GM23338 (cell line): ENCODE measurements around the gene IRF2BP1. TPM values are rescaled to one million over a fixed set of nuclear protein-coding genes. Genes with fewer than 3 reads are reported as not detected.

Source experiments
- ATAC-seq: fragments of 200-7000 bp; cut with Tn5 transposase; 3 replicates; pipeline ENCODE4 v1.9.1; 2020
- DNase-seq: peaks from one replicate; pipeline ENCODE4 v3.0.0-alpha.2; 2015; ENCODE audit warnings: low spot score
- H2AFZ ChIP-seq: fragments of 200-600 bp; sonication (generic); 2 replicates; pipeline ENCODE4 v1.8.0; 2016; ENCODE audit warnings: antibody characterized with exemption, mild to moderate bottlenecking, moderate library complexity
- H3F3A ChIP-seq: fragments of 200-600 bp; sonication (generic); replicated peaks from 2 replicates; pipeline ENCODE4 v1.8.0; 2017; ENCODE audit warnings: antibody characterized with exemption, mixed run types, low read depth
- H3K27ac ChIP-seq: fragments of 200-600 bp; sonication (generic); 2 replicates; pipeline ENCODE4 v1.6.1; 2016; ENCODE audit warnings: low read depth
- H3K27me3 ChIP-seq: fragments of 200-600 bp; sonication (generic); 2 replicates; pipeline ENCODE4 v1.8.0; 2016; ENCODE audit warnings: mild to moderate bottlenecking, mixed run types, moderate library complexity; ENCODE audit not compliant: insufficient read depth
- H3K36me3 ChIP-seq: fragments of 200-600 bp; sonication (generic); 2 replicates; pipeline ENCODE4 v1.8.0; 2016; ENCODE audit warnings: mild to moderate bottlenecking; ENCODE audit not compliant: insufficient read depth
- H3K4me1 ChIP-seq: fragments of 200-600 bp; sonication (generic); 2 replicates; pipeline ENCODE4 v1.8.0; 2016; ENCODE audit warnings: mild to moderate bottlenecking, moderate library complexity; ENCODE audit not compliant: insufficient read depth
- H3K4me2 ChIP-seq: fragments of 200-600 bp; sonication (generic); 2 replicates; pipeline ENCODE4 v1.7.1; 2017; ENCODE audit warnings: mixed run types
- H3K4me3 ChIP-seq: fragments of 200-600 bp; sonication (generic); 2 replicates; pipeline ENCODE4 v1.6.1; 2016; ENCODE audit warnings: mixed run types
- H3K79me2 ChIP-seq: fragments of 200-600 bp; sonication (generic); replicated peaks from 2 replicates; pipeline ENCODE4 v1.8.0; 2017; ENCODE audit warnings: mild to moderate bottlenecking; ENCODE audit not compliant: insufficient read depth
- H3K9me2 ChIP-seq: fragments of 200-600 bp; sonication (generic); 2 replicates; pipeline ENCODE4 v1.8.0; 2017; ENCODE audit not compliant: insufficient read depth
- H4K20me1 ChIP-seq: fragments of 200-600 bp; sonication (generic); replicated peaks from 2 replicates; pipeline ENCODE4 v1.8.0; 2017; ENCODE audit warnings: mild to moderate bottlenecking; ENCODE audit not compliant: insufficient read depth
- H3K27ac Mint-ChIP-seq: 2 replicates; pipeline ENCODE4 v1.8.0; 2020; ENCODE audit warnings: inconsistent platforms, mild to moderate bottlenecking, moderate library complexity, mixed read lengths
- H3K27me3 Mint-ChIP-seq: 3 replicates; pipeline ENCODE4 v1.8.0; 2022; ENCODE audit warnings: low read depth, mild to moderate bottlenecking, moderate library complexity, mixed read lengths, inconsistent platforms; ENCODE audit not compliant: insufficient read depth, poor library complexity
- H3K36me3 Mint-ChIP-seq: 3 replicates; pipeline ENCODE4 v1.8.0; 2021; ENCODE audit warnings: low read depth, mild to moderate bottlenecking, inconsistent platforms, moderate library complexity, mixed read lengths
- H3K4me1 Mint-ChIP-seq: 3 replicates; pipeline ENCODE4 v1.8.0; 2020; ENCODE audit warnings: mild to moderate bottlenecking, inconsistent platforms, mixed read lengths
- H3K4me3 Mint-ChIP-seq: 3 replicates; pipeline ENCODE4 v1.8.0; 2021; ENCODE audit warnings: moderate library complexity, mild to moderate bottlenecking, inconsistent platforms, mixed read lengths
- H3K9me3 Mint-ChIP-seq: 3 replicates; pipeline ENCODE4 v1.8.0; 2020; ENCODE audit warnings: moderate library complexity, mild to moderate bottlenecking, inconsistent platforms, mixed read lengths
- CREB1 ChIP-seq: fragments of 250-450 bp; sonication (Bioruptor Pico); IDR thresholded peaks from 2 replicates; pipeline ENCODE4 v1.5.0; 2020; ENCODE audit warnings: low read depth, mild to moderate bottlenecking, moderate library complexity
- CTCF ChIP-seq, 2 experiments: fragments of 200-600 bp in 1 of 2; sonication (generic) in 1 of 2; conservative IDR thresholded peaks; 2 replicates each; pipeline versions ENCODE4 v1.5.1 to v1.6.1; 2016 to 2017; ENCODE audit warnings: antibody characterized with exemption in 2 of 2, low read depth in 2 of 2, mild to moderate bottlenecking in 2 of 2, moderate library complexity in 1 of 2
- EZH2 ChIP-seq: fragments of 200-600 bp; sonication (generic); IDR thresholded peaks from one replicate; pipeline ENCODE4 v1.8.0; 2017; ENCODE audit warnings: antibody characterized with exemption, mild to moderate bottlenecking, low read depth; ENCODE audit not compliant: unreplicated experiment
- JUNB ChIP-seq: IDR thresholded peaks from one replicate; pipeline ENCODE4 v1.6.1; 2016; ENCODE audit warnings: antibody characterized with exemption; ENCODE audit not compliant: unreplicated experiment
- NANOG ChIP-seq: IDR thresholded peaks from 2 replicates; pipeline ENCODE4 v1.6.1; 2016; ENCODE audit warnings: antibody characterized with exemption, borderline replicate concordance
- POLR2AphosphoS5 ChIP-seq: IDR thresholded peaks from 2 replicates; pipeline ENCODE4 v1.6.1; 2016; ENCODE audit warnings: antibody characterized with exemption, low read depth
- REST ChIP-seq: IDR thresholded peaks from one replicate; pipeline ENCODE4 v1.6.1; 2018; ENCODE audit warnings: antibody characterized with exemption; ENCODE audit not compliant: unreplicated experiment
- STAT1 ChIP-seq: IDR thresholded peaks from one replicate; pipeline ENCODE4 v1.6.1; 2016; ENCODE audit warnings: antibody characterized with exemption; ENCODE audit not compliant: unreplicated experiment
- ZNF114 ChIP-seq: fragments of 250-450 bp; sonication (Bioruptor Pico); IDR thresholded peaks from 2 replicates; pipeline ENCODE4 v1.5.0; 2020; ENCODE audit warnings: mild to moderate bottlenecking, moderate library complexity
- ZNF331 ChIP-seq: fragments of 250-450 bp; sonication (Bioruptor Pico); IDR thresholded peaks from 2 replicates; pipeline ENCODE4 v1.5.0; 2020; ENCODE audit warnings: low read depth, mild to moderate bottlenecking, moderate library complexity
- polyA plus RNA-seq: library from polyadenylated mRNA; unstranded; fragments of >200 nt; fragmentation: Nextera tagmentation; extraction: Ambion mirVana; gene quantifications from 2 replicates; pipeline ENCODE4 v1.2.1, GENCODE V29; 2016
- total RNA-seq: library from RNA; depleted of rRNA; stranded (reverse); fragments of >200 nt; shearing (Covaris generic); gene quantifications from 2 replicates; pipeline ENCODE4 v1.2.3, GENCODE V29; 2014
- TF ChIP-seq, protein P1 (sequence below): IDR thresholded peaks from 2 replicates; pipeline ENCODE4 v1.6.1; 2016; ENCODE audit warnings: antibody characterized with exemption
- TF ChIP-seq, protein P2 (sequence below): fragments of 250-450 bp; sonication (Bioruptor Pico); IDR thresholded peaks from 2 replicates; pipeline ENCODE4 v1.5.0; 2020; ENCODE audit warnings: mild to moderate bottlenecking, moderate library complexity

IRF2BP1 gene
- total and polyA plus RNA-seq, 2 experiments from 2014 or later = 10.4 to 41.6 TPM

- TF ChIP-seq POLR2AphosphoS5 (no peak), NANOG (no peak), ZNF114 (CRISPR knock-in tag) (no peak), CTCF (conservative IDR thresholded peaks at IDR 0.05; ENCODE audit: low read depth in 2 of 2) (no peak), JUNB (no peak), ZNF331 (no peak), CREB1 (CRISPR knock-in tag) (no peak), EZH2 (no peak)
Observed at GRCh38 chr19:45865269-45865948, 20.5 kb downstream of the IRF2BP1 start (continued).

DNA sequence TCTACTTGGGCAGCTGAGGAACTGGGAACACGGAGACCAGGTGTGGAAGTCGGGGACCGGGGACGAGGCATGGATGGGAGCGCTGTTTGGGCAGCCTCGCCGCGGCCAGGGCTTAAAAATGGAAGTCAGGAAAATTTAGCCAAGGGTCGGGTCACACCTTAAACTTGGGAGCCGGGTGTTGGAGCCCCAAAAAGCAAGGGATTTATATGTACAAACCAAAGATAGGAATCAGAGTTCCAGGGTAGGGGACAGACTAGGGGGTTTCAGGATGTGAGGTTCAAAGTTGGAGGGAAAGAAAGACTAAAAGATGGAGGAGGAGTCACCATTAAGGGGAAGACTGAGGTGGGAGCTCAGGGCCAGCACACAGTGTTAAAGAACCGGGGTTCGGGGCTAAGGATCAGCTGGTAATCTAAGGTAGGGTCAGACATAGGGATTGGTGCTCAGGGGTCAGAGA lies 21.3 kb downstream of the IRF2BP1 start:
- DNase-seq (no peak), ATAC-seq (no peak)
- peaks cover 29% of the 10 kb centered on the region for H3K4me1 ChIP-seq
- Mint-ChIP-seq H3K27me3 (peaks cover 30% of the 10 kb centered on the region), H3K27ac (peak overlapping the region; percentile 92), H3K4me3 (peak overlapping the region; percentile 95), H3K4me1 (peaks cover 36% of the 10 kb centered on the region), H3K36me3 (peaks cover 14% of the 10 kb centered on the region), H3K9me3 (no peaks in the 10 kb centered on the region)
- H4K20me1 ChIP-seq = peaks cover 13% of the 10 kb centered on the region; the same call in 1 of the 2 replicates
- peaks cover 74% of the 10 kb centered on the region for H3K79me2 ChIP-seq
- H3K27ac ChIP-seq = 0 out of 2 replicates have a peak overlapping the region, but pooled peaks have one; percentile 80
- H3K4me3 ChIP-seq = peak overlapping the region; percentile 63
- 0 out of 2 replicates have a peak, but pooled peaks cover 3% of the 10 kb centered on the region for H3F3A ChIP-seq
- H3K27me3 ChIP-seq = no peaks in the 10 kb centered on the region
- peak overlapping the region; percentile 80 for H2AFZ ChIP-seq
- no peaks in the 10 kb centered on the region for H3K9me2 ChIP-seq
- 0 out of 2 replicates have a peak, but pooled peaks cover under 1% of the 10 kb centered on the region for H3K36me3 ChIP-seq
- peak overlapping the region; percentile 96 for H3K4me2 ChIP-seq
- TF ChIP-seq JUNB (no peak), REST (no peak), EZH2 (no peak), ZNF331 (no peak), NANOG (no peak), STAT1 (no peak), POLR2AphosphoS5 (no peak)
- TF ChIP-seq, protein P1, sequence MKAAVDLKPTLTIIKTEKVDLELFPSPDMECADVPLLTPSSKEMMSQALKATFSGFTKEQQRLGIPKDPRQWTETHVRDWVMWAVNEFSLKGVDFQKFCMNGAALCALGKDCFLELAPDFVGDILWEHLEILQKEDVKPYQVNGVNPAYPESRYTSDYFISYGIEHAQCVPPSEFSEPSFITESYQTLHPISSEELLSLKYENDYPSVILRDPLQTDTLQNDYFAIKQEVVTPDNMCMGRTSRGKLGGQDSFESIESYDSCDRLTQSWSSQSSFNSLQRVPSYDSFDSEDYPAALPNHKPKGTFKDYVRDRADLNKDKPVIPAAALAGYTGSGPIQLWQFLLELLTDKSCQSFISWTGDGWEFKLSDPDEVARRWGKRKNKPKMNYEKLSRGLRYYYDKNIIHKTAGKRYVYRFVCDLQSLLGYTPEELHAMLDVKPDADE = no peak
- TF ChIP-seq, protein P2, sequence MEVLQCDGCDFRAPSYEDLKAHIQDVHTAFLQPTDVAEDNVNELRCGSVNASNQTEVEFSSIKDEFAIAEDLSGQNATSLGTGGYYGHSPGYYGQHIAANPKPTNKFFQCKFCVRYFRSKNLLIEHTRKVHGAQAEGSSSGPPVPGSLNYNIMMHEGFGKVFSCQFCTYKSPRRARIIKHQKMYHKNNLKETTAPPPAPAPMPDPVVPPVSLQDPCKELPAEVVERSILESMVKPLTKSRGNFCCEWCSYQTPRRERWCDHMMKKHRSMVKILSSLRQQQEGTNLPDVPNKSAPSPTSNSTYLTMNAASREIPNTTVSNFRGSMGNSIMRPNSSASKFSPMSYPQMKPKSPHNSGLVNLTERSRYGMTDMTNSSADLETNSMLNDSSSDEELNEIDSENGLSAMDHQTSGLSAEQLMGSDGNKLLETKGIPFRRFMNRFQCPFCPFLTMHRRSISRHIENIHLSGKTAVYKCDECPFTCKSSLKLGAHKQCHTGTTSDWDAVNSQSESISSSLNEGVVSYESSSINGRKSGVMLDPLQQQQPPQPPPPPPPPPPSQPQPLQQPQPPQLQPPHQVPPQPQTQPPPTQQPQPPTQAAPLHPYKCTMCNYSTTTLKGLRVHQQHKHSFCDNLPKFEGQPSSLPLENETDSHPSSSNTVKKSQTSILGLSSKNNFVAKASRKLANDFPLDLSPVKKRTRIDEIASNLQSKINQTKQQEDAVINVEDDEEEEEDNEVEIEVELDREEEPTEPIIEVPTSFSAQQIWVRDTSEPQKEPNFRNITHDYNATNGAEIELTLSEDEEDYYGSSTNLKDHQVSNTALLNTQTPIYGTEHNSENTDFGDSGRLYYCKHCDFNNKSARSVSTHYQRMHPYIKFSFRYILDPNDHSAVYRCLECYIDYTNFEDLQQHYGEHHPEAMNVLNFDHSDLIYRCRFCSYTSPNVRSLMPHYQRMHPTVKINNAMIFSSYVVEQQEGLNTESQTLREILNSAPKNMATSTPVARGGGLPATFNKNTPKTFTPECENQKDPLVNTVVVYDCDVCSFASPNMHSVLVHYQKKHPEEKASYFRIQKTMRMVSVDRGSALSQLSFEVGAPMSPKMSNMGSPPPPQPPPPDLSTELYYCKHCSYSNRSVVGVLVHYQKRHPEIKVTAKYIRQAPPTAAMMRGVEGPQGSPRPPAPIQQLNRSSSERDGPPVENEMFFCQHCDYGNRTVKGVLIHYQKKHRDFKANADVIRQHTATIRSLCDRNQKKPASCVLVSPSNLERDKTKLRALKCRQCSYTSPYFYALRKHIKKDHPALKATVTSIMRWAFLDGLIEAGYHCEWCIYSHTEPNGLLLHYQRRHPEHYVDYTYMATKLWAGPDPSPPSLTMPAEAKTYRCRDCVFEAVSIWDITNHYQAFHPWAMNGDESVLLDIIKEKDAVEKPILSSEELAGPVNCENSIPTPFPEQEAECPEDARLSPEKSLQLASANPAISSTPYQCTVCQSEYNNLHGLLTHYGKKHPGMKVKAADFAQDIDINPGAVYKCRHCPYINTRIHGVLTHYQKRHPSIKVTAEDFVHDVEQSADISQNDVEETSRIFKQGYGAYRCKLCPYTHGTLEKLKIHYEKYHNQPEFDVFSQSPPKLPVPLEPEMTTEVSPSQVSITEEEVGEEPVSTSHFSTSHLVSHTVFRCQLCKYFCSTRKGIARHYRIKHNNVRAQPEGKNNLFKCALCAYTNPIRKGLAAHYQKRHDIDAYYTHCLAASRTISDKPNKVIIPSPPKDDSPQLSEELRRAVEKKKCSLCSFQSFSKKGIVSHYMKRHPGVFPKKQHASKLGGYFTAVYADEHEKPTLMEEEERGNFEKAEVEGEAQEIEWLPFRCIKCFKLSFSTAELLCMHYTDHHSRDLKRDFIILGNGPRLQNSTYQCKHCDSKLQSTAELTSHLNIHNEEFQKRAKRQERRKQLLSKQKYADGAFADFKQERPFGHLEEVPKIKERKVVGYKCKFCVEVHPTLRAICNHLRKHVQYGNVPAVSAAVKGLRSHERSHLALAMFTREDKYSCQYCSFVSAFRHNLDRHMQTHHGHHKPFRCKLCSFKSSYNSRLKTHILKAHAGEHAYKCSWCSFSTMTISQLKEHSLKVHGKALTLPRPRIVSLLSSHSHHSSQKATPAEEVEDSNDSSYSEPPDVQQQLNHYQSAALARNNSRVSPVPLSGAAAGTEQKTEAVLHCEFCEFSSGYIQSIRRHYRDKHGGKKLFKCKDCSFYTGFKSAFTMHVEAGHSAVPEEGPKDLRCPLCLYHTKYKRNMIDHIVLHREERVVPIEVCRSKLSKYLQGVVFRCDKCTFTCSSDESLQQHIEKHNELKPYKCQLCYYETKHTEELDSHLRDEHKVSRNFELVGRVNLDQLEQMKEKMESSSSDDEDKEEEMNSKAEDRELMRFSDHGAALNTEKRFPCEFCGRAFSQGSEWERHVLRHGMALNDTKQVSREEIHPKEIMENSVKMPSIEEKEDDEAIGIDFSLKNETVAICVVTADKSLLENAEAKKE = no peak
